ENCODE measurements around the gene USP54.

The USP54 gene

GRCh38 chr10:73480158-73480557 lies 111.0 kb downstream of the USP54 start:
- H3K27me3 ChIP-seq (ENCODE audit: control insufficient read depth, low read length), result no peaks in the 10 kb centered on the region
- no peak overlapping the region for H3K4me2 ChIP-seq (ENCODE audit: low read length)
- H3K9me2 ChIP-seq (replicated peaks; ENCODE audit: control insufficient read depth, low read length), result no peaks in the 10 kb centered on the region
- H3F3A ChIP-seq (ENCODE audit: control insufficient read depth, insufficient read depth), result peaks cover 6% of the 10 kb centered on the region; the same call in 1 of the 2 replicates
- H3K36me3 ChIP-seq (ENCODE audit: control insufficient read depth, low read length), result peaks cover 57% of the 10 kb centered on the region
- peaks cover 49% of the 10 kb centered on the region for H3K79me2 ChIP-seq (ENCODE audit: control insufficient read depth, low read length)
- no peaks in the 10 kb centered on the region for H3K9me3 ChIP-seq (ENCODE audit: control insufficient read depth, insufficient read depth, low read length)
- TF ChIP-seq CTCF (IDR thresholded peaks at IDR 0.05; ENCODE audit: low read depth, low read length, poor library complexity, severe bottlenecking), result no peak
- no peak for TF ChIP-seq EZH2phosphoT487 (IDR thresholded peaks at IDR 0.05; ENCODE audit: borderline replicate concordance, low read length)
- H3K4me3 ChIP-seq (ENCODE audit: low read length), result no peak overlapping the region
- no peak overlapping the region for H3K27ac ChIP-seq (ENCODE audit: low read depth, low read length)
- H4K20me1 ChIP-seq (ENCODE audit: control insufficient read depth, insufficient read depth, low read depth, low read length), result 0 out of 2 replicates have a peak, but pooled peaks cover 2% of the 10 kb centered on the region
- no peaks in the 10 kb centered on the region for H3K4me1 ChIP-seq (ENCODE audit: control insufficient read depth, low read length)

- Histone ChIP-seq H3K4me3 (ENCODE audit: low read length) (no peak overlapping the region), H3K9me3 (ENCODE audit: control insufficient read depth, insufficient read depth, low read length) (no peaks in the 10 kb centered on the region), H3K9me2 (replicated peaks; ENCODE audit: control insufficient read depth, low read length) (no peaks in the 10 kb centered on the region), H3K4me1 (ENCODE audit: control insufficient read depth, low read length) (no peaks in the 10 kb centered on the region; the same call in 1 of the 2 replicates), H3K79me2 (ENCODE audit: control insufficient read depth, low read length) (peaks cover 35% of the 10 kb centered on the region), H3F3A (ENCODE audit: control insufficient read depth, insufficient read depth) (peaks cover 6% of the 10 kb centered on the region; the same call in 1 of the 2 replicates), H4K20me1 (ENCODE audit: control insufficient read depth, insufficient read depth, low read depth, low read length) (0 out of 2 replicates have a peak, but pooled peaks cover 2% of the 10 kb centered on the region), H3K27me3 (ENCODE audit: control insufficient read depth, low read length) (no peaks in the 10 kb centered on the region), H3K4me2 (ENCODE audit: low read length) (no peak overlapping the region), H3K36me3 (ENCODE audit: control insufficient read depth, low read length) (peaks cover 64% of the 10 kb centered on the region), H3K27ac (ENCODE audit: low read depth, low read length) (no peak overlapping the region)
- TF ChIP-seq EZH2phosphoT487 (IDR thresholded peaks at IDR 0.05; ENCODE audit: borderline replicate concordance, low read length) (no peak), CTCF (IDR thresholded peaks at IDR 0.05; ENCODE audit: low read depth, low read length, poor library complexity, severe bottlenecking) (no peak)
Measured at GRCh38 chr10:73478636-73479035, 112.5 kb downstream of the USP54 start.

- Histone ChIP-seq H3K4me1 (ENCODE audit: control insufficient read depth, low read length) (peaks cover 9% of the 10 kb centered on the region), H3K27ac (ENCODE audit: low read depth, low read length) (no peak overlapping the region), H3K36me3 (ENCODE audit: control insufficient read depth, low read length) (peaks cover 85% of the 10 kb centered on the region), H3K4me3 (ENCODE audit: low read length) (no peak overlapping the region), H3K9me3 (ENCODE audit: control insufficient read depth, insufficient read depth, low read length) (no peaks in the 10 kb centered on the region), H3K27me3 (ENCODE audit: control insufficient read depth, low read length) (no peaks in the 10 kb centered on the region), H3F3A (ENCODE audit: control insufficient read depth, insufficient read depth) (no peaks in the 10 kb centered on the region), H4K20me1 (ENCODE audit: control insufficient read depth, insufficient read depth, low read depth, low read length) (no peaks in the 10 kb centered on the region), H3K4me2 (ENCODE audit: low read length) (no peak overlapping the region), H3K79me2 (ENCODE audit: control insufficient read depth, low read length) (no peaks in the 10 kb centered on the region), H3K9me2 (replicated peaks; ENCODE audit: control insufficient read depth, low read length) (no peaks in the 10 kb centered on the region)
- no peak for TF ChIP-seq EZH2phosphoT487 (IDR thresholded peaks at IDR 0.05; ENCODE audit: borderline replicate concordance, low read length)
- TF ChIP-seq CTCF (IDR thresholded peaks at IDR 0.05; ENCODE audit: low read depth, low read length, poor library complexity, severe bottlenecking), result no peak
Measured at GRCh38 chr10:73471226-73471625, 119.9 kb downstream of the USP54 start.

Data from DOHH2 (cell line).